HG03521 (cell line): ENCODE measurements around the gene COL1A2.

ENCODE experiments used
- ATAC-seq: cut with Tn5 transposase; IDR thresholded peaks from one replicate; pipeline ENCODE4 v1.9.1; 2021; ENCODE audit warnings: mild to moderate bottlenecking, moderate library complexity; ENCODE audit not compliant: unreplicated experiment

The COL1A2 gene

GRCh38 chr7:94476251-94476840 lies 81.7 kb downstream of the COL1A2 start:
- ATAC-seq: no peak

- no peak for ATAC-seq
Observed at GRCh38 chr7:94477878-94478277, 83.2 kb downstream of the COL1A2 start.

- ATAC-seq: no peak
Observed at GRCh38 chr7:94478648-94479214, 84.0 kb downstream of the COL1A2 start.
